ENCODE data around the gene LACTB.
A peak's percentile ranks its signal among the peaks of the same experiment; 100 is the strongest.
"Not testable (repeated sequence)": the region's sequence is repeated elsewhere in the genome, so short reads cannot be mapped to it uniquely, and the experiment has no call there.

Gene LACTB

DNA sequence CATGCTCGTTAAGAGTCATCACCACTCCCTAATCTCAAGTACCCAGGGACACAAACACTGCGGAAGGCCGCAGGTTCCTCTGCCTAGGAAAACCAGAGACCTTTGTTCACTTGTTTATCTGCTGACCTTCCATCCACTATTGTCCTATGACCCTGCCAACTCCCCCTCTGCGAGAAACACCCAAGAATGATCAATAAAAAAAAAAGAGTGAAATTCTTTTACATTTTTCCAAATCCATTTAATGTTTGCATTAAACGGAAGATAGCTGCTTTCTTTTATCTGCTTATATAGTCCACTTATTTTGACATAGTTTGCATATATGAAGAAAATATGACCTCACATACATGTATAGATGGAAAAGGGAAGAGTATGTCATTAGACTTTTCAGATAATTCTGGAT, 22.1 kb upstream of the LACTB start:
- H3K4me3 Mint-ChIP-seq; H3K27me3 Mint-ChIP-seq; H3K36me3 Mint-ChIP-seq; H3K4me1 Mint-ChIP-seq; ATAC-seq (ENCODE audit: low read depth); DNase-seq (ENCODE audit: low spot score in 2 of 2); H3K27ac Mint-ChIP-seq; H3K9me3 Mint-ChIP-seq: not testable (repeated sequence)

DNA sequence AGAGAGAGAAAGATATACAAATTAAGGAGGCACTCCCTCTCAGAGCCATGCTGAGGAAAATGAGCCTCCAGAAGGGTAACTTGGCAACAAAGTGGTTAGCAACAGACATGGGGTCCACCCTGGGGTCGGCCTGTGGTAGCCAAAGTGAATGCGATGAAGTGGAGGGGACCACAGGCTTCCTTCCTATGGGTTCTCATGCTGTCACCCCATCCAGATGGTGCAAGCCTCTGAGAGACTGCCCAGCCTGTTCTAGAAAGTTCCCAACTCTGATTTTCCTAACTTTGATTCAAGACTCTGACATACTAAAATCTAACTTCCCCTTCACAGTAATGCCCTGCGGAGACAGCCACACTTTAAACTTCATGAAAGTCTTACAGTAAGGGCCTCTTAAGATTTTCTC, 18.2 kb upstream of the LACTB start:
- DNase-seq (ENCODE audit: low spot score in 2 of 2) (no peak), ATAC-seq (ENCODE audit: low read depth) (no peak)
- H3K36me3 Mint-ChIP-seq, result no peaks in the 10 kb centered on the region
- H3K9me3 Mint-ChIP-seq, result no peaks in the 10 kb centered on the region
- no peaks in the 10 kb centered on the region for H3K4me1 Mint-ChIP-seq
- no peak overlapping the region for H3K4me3 Mint-ChIP-seq
- H3K27me3 Mint-ChIP-seq, result peaks cover 4% of the 10 kb centered on the region
- no peak overlapping the region for H3K27ac Mint-ChIP-seq

DNA sequence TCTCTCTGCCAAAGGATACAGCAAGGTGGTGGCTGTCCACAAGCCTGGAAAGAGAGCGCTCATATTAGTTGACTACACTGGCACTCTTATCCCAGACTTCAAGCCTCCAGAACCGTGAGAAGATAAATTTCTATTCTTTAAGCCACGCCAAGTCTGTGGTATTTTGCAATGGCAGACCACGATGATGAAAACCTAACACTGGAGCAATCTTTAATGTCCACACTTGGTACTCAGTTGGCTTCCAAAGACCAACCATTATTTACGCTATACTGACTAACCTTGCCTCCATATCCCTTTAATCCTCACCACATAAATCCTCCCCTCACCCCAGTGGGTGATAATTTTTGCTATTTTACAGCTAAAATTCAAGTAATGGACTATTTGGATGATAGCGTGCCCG, 16.9 kb upstream of the LACTB start:
- DNase-seq (ENCODE audit: low spot score in 2 of 2) (no peak), ATAC-seq (ENCODE audit: low read depth) (no peak)
- no peak overlapping the region for H3K27ac Mint-ChIP-seq
- H3K9me3 Mint-ChIP-seq, result no peaks in the 10 kb centered on the region
- no peak overlapping the region for H3K4me3 Mint-ChIP-seq
- no peaks in the 10 kb centered on the region for H3K4me1 Mint-ChIP-seq
- H3K27me3 Mint-ChIP-seq, result peaks cover 10% of the 10 kb centered on the region
- H3K36me3 Mint-ChIP-seq, result no peaks in the 10 kb centered on the region

DNA sequence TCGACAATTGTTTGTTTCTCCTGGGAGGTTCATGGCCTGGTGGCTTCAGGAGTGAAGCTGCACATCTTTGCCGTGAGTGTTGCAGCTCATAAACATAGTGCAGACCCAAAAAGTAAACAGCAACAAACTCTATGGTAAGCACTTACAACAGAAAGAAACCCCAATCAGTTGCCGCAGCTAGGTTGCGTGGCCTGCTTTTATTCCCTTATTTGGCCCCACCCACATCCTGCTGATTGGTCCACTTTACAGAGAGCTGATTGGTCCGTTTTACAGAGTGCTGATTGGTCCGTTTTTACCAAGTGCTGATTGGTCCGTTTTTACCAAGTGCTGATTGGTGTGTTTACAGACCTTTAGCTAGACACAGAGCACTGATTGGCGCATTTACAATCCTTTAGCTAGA, 16.3 kb upstream of the LACTB start:
- not testable (repeated sequence) for H3K4me3 Mint-ChIP-seq

DNA sequence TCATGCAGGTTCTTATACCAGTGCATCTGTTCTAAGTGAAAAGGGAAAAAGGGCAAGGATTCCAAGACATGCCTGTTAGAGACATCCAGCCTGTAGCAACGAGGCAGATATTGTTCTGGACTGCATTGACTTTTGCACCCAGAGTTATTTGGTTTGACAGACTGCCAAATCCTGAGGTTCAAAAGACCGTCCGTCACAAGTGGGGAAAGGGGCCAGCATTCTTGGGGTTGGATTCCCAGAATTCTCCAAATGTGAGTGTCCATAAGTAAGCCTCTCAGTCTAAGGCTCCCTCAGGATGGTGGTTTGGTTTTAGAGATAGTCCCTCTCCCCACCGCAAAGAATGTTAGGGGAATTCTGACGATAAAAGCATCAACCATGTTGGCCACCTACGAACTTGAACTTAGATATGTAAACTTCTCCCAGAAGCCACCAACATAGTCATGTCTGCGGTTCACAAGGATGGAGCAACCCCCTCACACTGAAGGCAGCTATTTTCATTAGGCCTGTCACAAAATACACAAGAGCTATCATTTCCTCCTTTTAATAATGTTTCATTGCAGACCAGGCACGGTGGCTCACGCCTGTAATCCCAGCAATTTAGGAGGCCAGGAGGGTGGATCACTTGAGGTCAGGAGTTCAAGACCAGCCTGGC, 13.6 kb upstream of the LACTB start:
- DNase-seq (ENCODE audit: low spot score in 2 of 2) (no peak), ATAC-seq (ENCODE audit: low read depth) (no peak)
- no peaks in the 10 kb centered on the region for H3K36me3 Mint-ChIP-seq
- no peaks in the 10 kb centered on the region for H3K9me3 Mint-ChIP-seq
- no peak overlapping the region for H3K27ac Mint-ChIP-seq
- peaks cover 10% of the 10 kb centered on the region for H3K27me3 Mint-ChIP-seq
- H3K4me1 Mint-ChIP-seq, result no peaks in the 10 kb centered on the region
- H3K4me3 Mint-ChIP-seq, result no peak overlapping the region

More for the DNA sequence above, 16.3 kb upstream of the LACTB start:
- not testable (repeated sequence) for H3K9me3 Mint-ChIP-seq; H3K4me1 Mint-ChIP-seq; H3K27me3 Mint-ChIP-seq; DNase-seq (ENCODE audit: low spot score in 2 of 2); H3K27ac Mint-ChIP-seq; ATAC-seq (ENCODE audit: low read depth); H3K36me3 Mint-ChIP-seq

DNA sequence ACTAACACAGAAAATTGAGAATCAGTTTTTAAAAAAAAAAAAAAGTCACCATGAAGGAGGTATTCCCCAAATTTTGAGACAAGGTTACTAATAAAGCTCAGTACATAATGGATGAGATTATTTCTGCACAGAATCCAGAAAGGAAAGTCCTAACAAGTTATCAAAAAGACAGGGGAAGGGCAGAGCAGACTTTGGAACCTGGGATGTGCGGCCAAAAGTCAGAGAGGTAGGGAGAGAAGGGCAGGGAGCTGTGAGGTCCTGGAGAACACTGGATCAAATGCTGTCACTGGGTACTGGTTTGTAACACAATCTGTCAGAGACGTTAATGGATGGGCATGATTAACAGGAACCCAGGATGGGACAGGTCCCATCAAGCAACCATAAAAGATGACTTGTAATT, 12.2 kb upstream of the LACTB start:
- no peak for DNase-seq (ENCODE audit: low spot score in 2 of 2)
- Mint-ChIP-seq H3K4me1 (no peaks in the 10 kb centered on the region), H3K36me3 (no peaks in the 10 kb centered on the region), H3K4me3 (no peak overlapping the region), H3K9me3 (no peaks in the 10 kb centered on the region), H3K27ac (no peak overlapping the region), H3K27me3 (peaks cover 8% of the 10 kb centered on the region)
- no peak for ATAC-seq (ENCODE audit: low read depth)

DNA sequence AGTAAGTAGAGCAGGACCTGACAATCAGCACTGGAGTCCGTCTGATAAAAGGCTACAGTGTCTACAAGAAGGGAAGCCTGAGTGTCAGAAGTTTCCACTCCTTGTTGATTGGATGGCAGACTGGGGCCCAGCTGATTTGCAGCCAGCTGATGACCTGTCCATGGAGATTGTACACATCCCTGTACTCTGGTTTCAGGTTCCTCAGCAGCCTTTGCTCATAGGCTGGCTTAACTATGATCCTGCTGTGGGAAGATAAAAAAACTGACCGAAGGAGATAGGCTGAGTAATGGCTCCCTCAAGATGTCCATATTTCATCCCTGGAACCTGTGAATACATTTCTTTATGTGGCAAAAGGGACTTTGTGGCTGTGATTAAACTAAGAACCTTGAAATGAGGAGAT, 11.7 kb upstream of the LACTB start:
- peaks cover 8% of the 10 kb centered on the region for H3K27me3 Mint-ChIP-seq
- no peak overlapping the region for H3K4me3 Mint-ChIP-seq
- ATAC-seq (ENCODE audit: low read depth) (no peak), DNase-seq (ENCODE audit: low spot score in 2 of 2) (no peak)
- H3K9me3 Mint-ChIP-seq, result no peaks in the 10 kb centered on the region
- H3K27ac Mint-ChIP-seq, result no peak overlapping the region
- no peaks in the 10 kb centered on the region for H3K4me1 Mint-ChIP-seq
- no peaks in the 10 kb centered on the region for H3K36me3 Mint-ChIP-seq

DNA sequence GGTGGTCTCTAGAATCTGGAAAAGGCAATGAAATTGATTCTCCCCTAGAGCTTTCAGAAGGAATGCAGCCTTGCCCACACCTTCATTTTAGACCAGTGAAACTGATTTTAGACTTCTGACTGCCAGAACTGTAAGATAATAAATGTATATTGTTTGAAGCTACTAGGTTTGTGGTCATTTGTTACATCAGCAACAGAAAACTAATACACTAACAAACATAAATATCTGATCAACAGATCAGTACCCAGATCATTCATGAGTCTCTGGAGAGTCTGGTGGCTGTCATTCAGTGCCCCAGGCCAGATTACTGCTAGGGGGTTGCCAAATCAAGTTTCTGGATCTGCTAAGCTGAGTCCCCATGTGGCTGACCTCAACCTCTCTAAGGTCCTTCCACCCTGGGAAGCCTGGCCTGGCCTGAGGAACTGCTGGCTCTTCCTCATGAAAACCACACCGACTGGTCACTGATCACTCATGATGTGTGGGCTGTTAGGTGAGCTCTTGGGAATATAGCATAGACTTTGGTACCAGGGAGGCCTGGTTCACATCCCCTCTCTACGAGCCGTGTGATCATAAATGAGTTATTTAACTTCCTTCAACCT, 11.1 kb upstream of the LACTB start:
- H3K27ac Mint-ChIP-seq, result no peak overlapping the region
- H3K9me3 Mint-ChIP-seq, result no peaks in the 10 kb centered on the region
- DNase-seq (ENCODE audit: low spot score in 2 of 2) (no peak), ATAC-seq (ENCODE audit: low read depth) (no peak)
- H3K4me1 Mint-ChIP-seq, result no peaks in the 10 kb centered on the region
- no peaks in the 10 kb centered on the region for H3K36me3 Mint-ChIP-seq
- H3K4me3 Mint-ChIP-seq, result no peak overlapping the region
- H3K27me3 Mint-ChIP-seq, result peaks cover 8% of the 10 kb centered on the region

DNA sequence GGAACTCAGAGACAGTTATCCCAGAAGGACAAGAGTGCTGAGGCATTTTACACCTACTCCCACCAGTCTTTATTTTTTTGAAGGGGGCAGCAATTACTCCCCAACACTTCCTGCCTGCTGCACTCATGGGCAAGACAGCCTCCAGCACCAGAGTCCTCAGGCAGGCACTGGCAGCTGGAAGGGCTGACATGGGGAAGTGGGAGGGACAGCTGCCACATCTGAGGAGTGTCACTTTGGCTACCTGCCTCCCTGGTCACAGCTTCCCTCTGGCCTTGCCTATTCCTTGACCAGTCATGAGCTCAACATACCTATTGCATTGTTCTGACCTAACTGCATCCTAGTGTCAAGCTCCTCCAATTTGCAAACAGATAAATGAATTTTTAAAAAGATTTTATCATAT, 10.2 kb upstream of the LACTB start:
- ATAC-seq (ENCODE audit: low read depth), result no peak
- DNase-seq (ENCODE audit: low spot score in 2 of 2), result no peak
- Mint-ChIP-seq H3K4me1 (no peaks in the 10 kb centered on the region), H3K9me3 (no peaks in the 10 kb centered on the region), H3K27me3 (peaks cover 6% of the 10 kb centered on the region), H3K4me3 (no peak overlapping the region), H3K36me3 (no peaks in the 10 kb centered on the region), H3K27ac (no peak overlapping the region)

DNA sequence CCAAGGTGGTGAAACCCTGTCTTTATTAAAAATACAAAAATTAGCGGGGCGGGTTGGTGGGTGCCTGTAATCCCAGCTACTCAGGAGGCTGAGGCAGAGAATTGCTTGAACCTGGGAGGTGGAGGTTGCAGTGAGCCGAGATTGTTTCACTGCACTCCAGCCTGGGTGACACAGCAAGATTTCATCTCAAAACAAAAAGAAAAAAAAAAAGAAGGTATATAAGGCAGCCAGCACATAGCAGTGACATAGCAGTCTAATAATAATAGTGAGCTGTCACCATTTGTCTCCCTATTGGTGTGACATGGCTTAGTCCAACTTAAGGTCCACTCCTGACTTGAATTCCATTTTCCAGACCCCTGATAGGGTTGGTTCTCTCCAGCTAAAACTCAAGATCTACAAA, 8.8 kb upstream of the LACTB start:
- no peak overlapping the region for H3K27ac Mint-ChIP-seq
- peaks cover 6% of the 10 kb centered on the region for H3K27me3 Mint-ChIP-seq
- H3K4me3 Mint-ChIP-seq, result no peak overlapping the region
- H3K4me1 Mint-ChIP-seq, result no peaks in the 10 kb centered on the region
- ATAC-seq (ENCODE audit: low read depth), result no peak
- H3K9me3 Mint-ChIP-seq, result no peaks in the 10 kb centered on the region
- no peaks in the 10 kb centered on the region for H3K36me3 Mint-ChIP-seq
- DNase-seq (ENCODE audit: low spot score in 2 of 2), result no peak

DNA sequence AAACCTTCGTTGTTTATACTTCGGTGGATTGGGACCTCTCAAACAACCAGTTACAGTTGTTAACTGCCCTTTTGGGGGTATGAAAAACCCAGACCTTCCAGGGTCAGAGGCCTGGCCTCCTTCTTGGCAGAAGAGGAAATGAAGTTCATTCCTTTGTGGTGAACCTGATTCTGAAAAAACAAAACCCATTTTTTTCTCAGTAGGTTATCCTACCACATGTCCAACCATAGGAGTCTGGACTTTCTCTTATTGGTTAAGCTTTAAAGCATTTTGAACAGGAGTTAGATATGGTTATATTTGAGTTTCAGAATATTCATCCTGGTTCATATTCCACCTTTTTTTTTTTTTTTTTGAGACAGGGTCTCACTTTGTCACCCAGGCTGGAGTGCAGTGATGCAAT, 7.2 kb upstream of the LACTB start:
- peaks cover under 1% of the 10 kb centered on the region for H3K36me3 Mint-ChIP-seq

DNA sequence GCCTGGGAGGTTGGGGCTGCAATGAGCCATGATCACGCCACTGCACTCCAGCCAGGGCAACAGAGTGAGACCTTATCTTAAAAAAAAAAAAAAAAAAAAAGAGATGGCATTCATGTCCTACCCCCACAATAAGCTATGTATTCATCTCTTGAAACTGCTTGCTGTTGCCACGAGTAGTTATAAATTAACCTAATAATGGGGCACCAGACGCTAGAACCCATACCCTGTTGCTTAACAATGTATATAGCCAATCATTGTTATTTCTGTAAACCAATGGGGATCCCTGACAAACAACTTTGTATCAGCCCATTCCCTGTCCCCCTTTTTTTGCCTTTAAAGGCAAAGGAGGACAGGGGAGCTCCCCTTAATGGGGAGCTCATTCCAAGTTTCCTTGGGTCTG, 2.8 kb upstream of the LACTB start:
- H3K27me3 Mint-ChIP-seq, result no peaks in the 10 kb centered on the region
- H3K4me1 Mint-ChIP-seq, result peaks cover 9% of the 10 kb centered on the region
- no peak overlapping the region for H3K4me3 Mint-ChIP-seq
- peaks cover 8% of the 10 kb centered on the region for H3K36me3 Mint-ChIP-seq
- ATAC-seq (ENCODE audit: low read depth), result no peak
- DNase-seq (ENCODE audit: low spot score in 2 of 2), result no peak
- no peak overlapping the region for H3K27ac Mint-ChIP-seq
- peaks cover 13% of the 10 kb centered on the region for H3K9me3 Mint-ChIP-seq

More for the DNA sequence above, 7.2 kb upstream of the LACTB start:
- H3K9me3 Mint-ChIP-seq, result peaks cover 3% of the 10 kb centered on the region
- no peak overlapping the region for H3K4me3 Mint-ChIP-seq
- H3K27ac Mint-ChIP-seq, result no peak overlapping the region
- no peak for DNase-seq (ENCODE audit: low spot score in 2 of 2)
- ATAC-seq (ENCODE audit: low read depth), result no peak
- H3K27me3 Mint-ChIP-seq, result peaks cover under 1% of the 10 kb centered on the region
- no peaks in the 10 kb centered on the region for H3K4me1 Mint-ChIP-seq

DNA sequence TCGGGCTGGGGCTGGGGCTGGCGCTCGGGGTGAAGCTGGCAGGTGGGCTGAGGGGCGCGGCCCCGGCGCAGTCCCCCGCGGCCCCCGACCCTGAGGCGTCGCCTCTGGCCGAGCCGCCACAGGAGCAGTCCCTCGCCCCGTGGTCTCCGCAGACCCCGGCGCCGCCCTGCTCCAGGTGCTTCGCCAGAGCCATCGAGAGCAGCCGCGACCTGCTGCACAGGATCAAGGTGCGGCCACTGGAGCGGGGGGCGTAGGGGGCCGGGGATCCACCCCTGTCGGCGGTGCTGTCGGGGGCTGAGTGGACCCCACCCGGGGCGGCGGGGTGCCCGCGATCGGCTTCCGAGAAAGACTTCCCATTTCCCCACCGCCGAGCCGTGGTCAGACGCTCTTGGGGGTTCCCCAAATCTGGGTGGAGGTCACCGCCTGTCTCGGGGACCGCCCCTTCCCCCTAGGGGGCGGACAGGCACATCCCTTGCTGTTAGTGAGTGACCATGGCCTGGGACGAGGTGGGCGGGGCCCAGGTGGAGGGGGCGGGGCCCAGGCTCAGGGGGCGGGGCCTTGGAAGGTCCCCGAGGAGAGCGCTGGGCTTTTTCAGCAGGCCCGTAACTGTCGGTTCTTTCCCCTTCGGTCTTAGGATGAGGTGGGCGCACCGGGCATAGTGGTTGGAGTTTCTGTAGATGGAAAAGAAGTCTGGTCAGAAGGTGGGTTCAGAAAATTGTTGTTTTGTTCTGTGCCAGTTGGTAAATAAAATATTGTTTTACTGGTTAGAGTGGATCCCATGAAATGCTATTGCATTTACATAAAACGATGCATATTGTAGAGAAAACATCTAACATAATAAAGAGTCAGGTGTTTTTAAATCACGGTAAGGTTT, 578 bp downstream of the LACTB start:
- peak overlapping the region; percentile 94 for H3K4me3 Mint-ChIP-seq
- peak overlapping the region; percentile 84 for H3K27ac Mint-ChIP-seq
- H3K4me1 Mint-ChIP-seq, result peaks cover 9% of the 10 kb centered on the region
- ATAC-seq (ENCODE audit: low read depth), result peak; percentile 74
- H3K27me3 Mint-ChIP-seq, result no peaks in the 10 kb centered on the region
- peaks cover 11% of the 10 kb centered on the region for H3K36me3 Mint-ChIP-seq
- H3K9me3 Mint-ChIP-seq, result peaks cover 13% of the 10 kb centered on the region
- peak; percentile 49 to 87 for DNase-seq (ENCODE audit: low spot score in 2 of 2)

DNA sequence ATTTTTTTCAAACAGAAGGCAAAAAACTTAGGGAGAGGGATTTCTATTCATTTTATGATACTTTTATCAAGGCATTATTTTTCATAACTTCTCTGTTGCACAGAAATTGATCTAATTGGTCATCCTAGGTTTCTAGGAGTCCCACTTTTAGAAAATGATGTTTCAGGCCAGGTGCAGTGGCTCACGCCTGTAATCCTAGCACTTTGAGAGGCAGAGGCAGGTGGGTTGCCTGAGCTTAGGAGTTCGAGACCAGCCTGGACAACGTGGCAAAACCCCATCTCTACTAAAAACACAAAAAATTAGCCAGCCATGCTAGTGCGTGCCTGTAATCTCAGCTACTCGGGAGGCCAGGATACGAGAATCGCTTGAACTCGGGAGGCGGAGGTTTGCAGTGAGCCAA, 2.8 kb downstream of the LACTB start:
- H3K27me3 Mint-ChIP-seq, result no peaks in the 10 kb centered on the region
- no peak overlapping the region for H3K4me3 Mint-ChIP-seq
- H3K9me3 Mint-ChIP-seq, result peaks cover 10% of the 10 kb centered on the region
- no peak for DNase-seq (ENCODE audit: low spot score in 2 of 2)
- H3K4me1 Mint-ChIP-seq, result peaks cover 9% of the 10 kb centered on the region
- ATAC-seq (ENCODE audit: low read depth), result no peak
- no peak overlapping the region for H3K27ac Mint-ChIP-seq
- H3K36me3 Mint-ChIP-seq, result peaks cover 13% of the 10 kb centered on the region
